Calu3 (cell line): Measurements from ENCODE around the gene UNC45A. TPM values are rescaled to one million over a fixed set of nuclear protein-coding genes. Genes with fewer than 3 reads are reported as not detected.

Experiments used
- BruUV-seq: library from RNA; stranded (reverse); fragments of 400-500 nt; replicated peaks from 2 replicates; lab custom pipeline; 2021; lab: Mats Ljungman, UMichigan
- CTCF ChIA-PET: fragments of 300-600 bp; sonication (Branson Sonifier 250); formaldehyde crosslinking; loops from one replicate; lab custom pipeline; 2022; ENCODE audit warnings: antibody characterized with exemption; lab: Charles Lee
- DNase-seq: peaks from one replicate; pipeline ENCODE4 v3.0.0; 2022
- H3K27ac Mint-ChIP-seq: one replicate; pipeline ENCODE4 v1.8.0; 2022; ENCODE audit warnings: mixed read lengths; ENCODE audit not compliant: unreplicated experiment
- H3K27me3 Mint-ChIP-seq: one replicate; pipeline ENCODE4 v1.8.0; 2022; ENCODE audit warnings: mixed read lengths; ENCODE audit not compliant: unreplicated experiment
- H3K36me3 Mint-ChIP-seq: one replicate; pipeline ENCODE4 v1.8.0; 2022; ENCODE audit warnings: mild to moderate bottlenecking, moderate library complexity, mixed read lengths; ENCODE audit not compliant: insufficient read depth, unreplicated experiment
- H3K4me1 Mint-ChIP-seq: one replicate; pipeline ENCODE4 v1.8.0; 2022; ENCODE audit warnings: mild to moderate bottlenecking, low read depth, mixed read lengths; ENCODE audit not compliant: unreplicated experiment
- H3K4me3 Mint-ChIP-seq: one replicate; pipeline ENCODE4 v1.8.0; 2022; ENCODE audit warnings: mild to moderate bottlenecking, low read depth, moderate library complexity, mixed read lengths; ENCODE audit not compliant: unreplicated experiment
- H3K9me3 Mint-ChIP-seq: one replicate; pipeline ENCODE4 v1.8.0; 2022; ENCODE audit warnings: low read depth, mixed read lengths; ENCODE audit not compliant: unreplicated experiment
- CTCF ChIP-seq: fragments of 200-600 bp; IDR thresholded peaks from one replicate; pipeline ENCODE4 v1.8.0; 2022; ENCODE audit warnings: antibody characterized with exemption; ENCODE audit not compliant: unreplicated experiment
- intact Hi-C: fragments of 100-400 bp; cut with micrococcal nuclease; formaldehyde crosslinking; loops from one replicate; pipeline ENCODE4 v1.10.0; 2022; ENCODE audit not compliant: unreplicated experiment
- total RNA-seq: library from RNA; stranded (reverse); gene quantifications from 2 replicates; pipeline ENCODE4 v1.2.3, GENCODE V29; 2022

Gene UNC45A
- total RNA-seq, 1 experiment from 2014 or later: 66.5 TPM

- no peaks in the 10 kb centered on the region for H3K27me3 Mint-ChIP-seq
- CTCF ChIA-PET: no interaction called here
- H3K4me3 Mint-ChIP-seq: no peak overlapping the region
- intact Hi-C loops: no loop called here
- BruUV-seq: no TSS peak
- no peak for TF ChIP-seq CTCF
- no peaks in the 10 kb centered on the region for H3K9me3 Mint-ChIP-seq
- peaks cover 61% of the 10 kb centered on the region for H3K36me3 Mint-ChIP-seq
- H3K4me1 Mint-ChIP-seq: no peaks in the 10 kb centered on the region
- H3K27ac Mint-ChIP-seq: no peak overlapping the region
- DNase-seq: no peak
Measured at GRCh38 chr15:90998737-90999136, 63.7 kb downstream of the UNC45A start.

GRCh38 chr15:91001209-91001608 is 66.1 kb downstream of the UNC45A start:
- Mint-ChIP-seq H3K27ac (no peak overlapping the region), H3K4me1 (no peaks in the 10 kb centered on the region), H3K36me3 (peaks cover 36% of the 10 kb centered on the region), H3K27me3 (no peaks in the 10 kb centered on the region), H3K4me3 (no peak overlapping the region), H3K9me3 (no peaks in the 10 kb centered on the region)
- TF ChIP-seq CTCF: no peak
- no TSS peak for BruUV-seq
- intact Hi-C loops: no loop called here
- no peak for DNase-seq
- CTCF ChIA-PET: interaction anchor here (0.8 kb wide), 1 partner anchor 1327 kb away, joined by 3 read pairs; no protein-coding TSS in a partner anchor

Other genes starting within 250 kb of the UNC45A start
- 26.7 and 31.8 TPM in 2 replicates for gene BLM, start 217.9 kb upstream of the UNC45A start, total RNA-seq
- gene FURIN, start 66.7 kb upstream of the UNC45A start, total RNA-seq: 61.7 and 76.6 TPM in 2 replicates
- gene FES, start 50.8 kb upstream of the UNC45A start, total RNA-seq: 1.6 and 1.7 TPM in 2 replicates
- gene MAN2A2, start 32.0 kb upstream of the UNC45A start, total RNA-seq: 56.1 and 58.5 TPM in 2 replicates
- gene HDDC3, start 2.7 kb upstream of the UNC45A start, total RNA-seq: 25.1 and 26.7 TPM in 2 replicates
- 39.3 and 42.6 TPM in 2 replicates for gene RCCD1, start 19.6 kb downstream of the UNC45A start, total RNA-seq
- 208 and 260 TPM in 2 replicates for gene PRC1, start 59.2 kb downstream of the UNC45A start, total RNA-seq
- gene VPS33B, start 87.3 kb downstream of the UNC45A start, total RNA-seq: 18.4 and 21.9 TPM in 2 replicates
- gene SV2B, start 165.0 kb downstream of the UNC45A start, total RNA-seq: 1.4 and 2.2 TPM in 2 replicates